Pons (tissue), 1 donor: ENCODE data around the gene LTF.
A peak's percentile ranks its signal among the peaks of the same experiment; 100 is the strongest.
"Not testable (repeated sequence)": the region's sequence is repeated elsewhere in the genome, so short reads cannot be mapped to it uniquely, and the experiment has no call there.

ENCODE experiments used
- DNase-seq: peaks from one replicate; pipeline ENCODE4 v3.0.0-alpha.2; 2016; ENCODE audit warnings: low spot score

LTF gene

DNA sequence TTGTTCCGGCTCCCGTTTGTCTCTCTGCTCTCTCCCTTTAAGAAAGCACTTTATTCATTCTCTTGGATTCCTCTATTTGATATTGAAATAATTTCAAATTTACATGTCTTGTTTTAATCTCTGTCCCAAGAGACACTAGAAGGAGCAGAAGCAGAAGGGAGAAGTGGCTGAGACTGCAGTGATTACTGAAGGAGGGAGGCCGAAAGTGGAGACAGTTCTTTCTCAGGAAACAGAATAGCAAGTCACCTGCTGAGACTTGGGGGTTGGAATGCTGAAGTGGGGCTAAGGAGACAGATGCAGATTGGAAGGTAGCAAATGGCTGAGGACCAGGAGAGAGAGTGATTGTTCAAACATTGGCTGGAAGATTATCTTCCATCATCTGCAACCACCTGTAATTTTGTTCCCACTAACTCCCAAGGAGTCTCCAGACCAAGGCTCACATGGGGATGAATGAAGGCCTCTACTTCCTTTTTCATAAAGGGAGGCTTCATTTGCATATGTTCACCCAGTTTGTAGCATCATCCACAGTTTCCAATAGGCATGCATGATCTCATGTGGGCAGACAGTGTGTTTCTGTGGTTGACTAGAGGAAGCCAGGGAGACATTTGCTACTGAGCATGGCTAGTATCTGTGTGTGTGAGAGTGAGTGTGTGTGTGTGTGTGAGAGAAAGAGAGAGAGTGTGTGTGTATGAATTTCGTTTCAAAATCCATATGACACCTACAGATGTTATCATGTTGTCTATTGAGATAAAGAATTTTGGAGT is 24.0 kb downstream of the LTF start:
- no peak for DNase-seq

DNA sequence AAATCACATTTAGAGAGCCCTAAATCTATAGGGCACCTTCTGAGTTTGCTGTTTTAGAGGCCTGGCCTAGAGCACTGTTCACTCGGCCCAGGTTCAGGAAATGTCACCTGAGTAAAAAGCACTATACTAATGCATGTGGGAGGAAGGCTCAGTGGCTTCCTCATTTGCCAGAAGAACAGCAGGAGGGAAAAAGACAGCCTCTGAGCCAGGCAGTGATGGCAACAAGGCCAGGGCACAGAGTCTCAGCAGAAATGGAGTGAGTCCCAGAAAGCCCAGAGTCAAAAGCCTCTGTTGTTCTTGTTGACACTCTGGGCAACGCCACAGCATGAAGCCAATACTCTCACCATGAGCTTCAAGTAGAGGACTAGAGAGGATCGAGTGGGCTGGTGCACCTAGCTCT is 25.9 kb downstream of the LTF start:
- peak; percentile 67 for DNase-seq

DNA sequence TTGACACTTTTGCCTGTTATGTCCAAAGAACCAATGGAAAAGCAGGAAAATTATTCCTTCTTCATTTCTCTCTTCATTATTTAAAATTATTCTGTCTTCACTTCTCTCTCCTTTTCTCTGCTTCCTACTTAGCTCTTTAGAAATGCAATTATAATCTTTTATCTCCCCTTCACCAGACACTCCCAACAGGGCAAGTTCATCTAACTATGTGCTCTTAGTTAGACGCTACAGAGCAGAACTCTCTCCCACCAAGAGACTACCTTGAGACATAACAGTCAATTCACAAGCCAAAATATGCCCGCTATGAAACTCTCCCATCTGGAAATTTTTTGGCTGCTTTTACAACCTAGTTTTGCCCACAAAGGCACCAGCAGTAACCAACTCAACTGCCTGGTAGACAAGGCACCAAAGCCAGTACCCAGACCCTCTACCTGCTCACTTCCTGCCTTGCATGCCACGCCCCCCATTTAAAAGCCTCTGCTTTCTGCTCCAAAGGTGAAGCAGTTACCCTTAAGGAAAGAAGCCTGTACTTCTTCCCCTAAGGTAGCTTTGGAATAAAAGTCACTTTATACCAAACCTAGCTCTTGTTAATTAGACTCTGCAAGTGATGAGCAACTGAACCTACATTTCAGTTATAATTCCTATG is 29.5 kb downstream of the LTF start:
- DNase-seq, result no peak

DNA sequence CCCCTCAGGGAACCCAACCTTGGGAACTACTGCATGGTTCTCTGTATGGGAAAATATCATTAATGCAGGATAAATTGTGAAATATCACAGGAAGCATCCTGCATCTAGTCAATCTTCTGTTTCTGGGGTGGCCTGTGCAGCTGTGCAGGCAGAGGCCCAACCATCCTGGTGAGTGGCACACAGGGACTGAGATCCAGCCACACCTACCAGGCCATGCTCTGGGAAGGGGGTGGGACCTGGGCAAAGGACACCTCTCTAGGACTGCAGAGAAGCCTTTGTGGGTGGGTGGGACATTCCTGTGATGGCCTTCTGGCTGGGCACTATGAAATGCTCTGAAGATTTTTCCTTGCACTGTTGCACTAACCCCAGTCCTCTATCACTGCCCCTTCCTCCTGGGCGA is 30.9 kb downstream of the LTF start:
- no peak for DNase-seq

DNA sequence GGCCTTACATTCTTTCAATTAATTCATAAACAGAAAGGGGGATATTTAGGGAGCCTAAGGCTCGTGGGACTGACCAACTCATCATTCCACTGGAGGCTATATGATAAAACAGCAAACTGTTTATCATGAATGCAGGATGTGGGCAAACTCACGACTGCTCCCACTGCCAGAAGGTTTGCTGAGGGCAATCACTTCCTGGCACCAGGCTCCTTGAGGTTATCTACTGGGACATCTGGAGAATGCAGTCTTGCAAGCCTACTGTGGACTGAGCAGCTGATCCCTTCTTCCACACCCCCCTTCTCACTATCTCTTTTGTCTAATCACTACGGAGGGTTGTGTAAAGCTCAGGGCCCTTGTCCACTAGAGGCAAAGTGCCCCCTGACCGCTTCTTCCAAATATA is 31.6 kb downstream of the LTF start:
- DNase-seq, result not testable (repeated sequence)

DNA sequence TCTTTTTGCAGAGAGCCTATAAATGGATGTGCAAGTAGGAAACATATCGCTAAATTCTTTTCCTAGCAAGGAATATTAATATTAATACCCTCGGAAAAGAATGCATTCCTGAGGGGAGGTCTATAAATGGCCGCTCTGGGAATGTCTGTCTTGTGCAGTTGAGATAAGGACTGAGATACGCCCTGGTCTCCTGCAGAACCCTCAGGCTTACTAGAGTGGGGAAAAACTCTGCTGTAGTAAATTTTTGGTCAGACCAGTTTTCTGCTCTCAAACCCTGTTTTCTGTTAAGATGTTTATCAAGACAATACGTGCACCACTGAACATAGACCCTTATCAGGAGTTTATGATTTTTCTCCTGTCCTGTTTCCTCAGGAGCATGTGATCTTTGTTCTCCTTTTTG is 32.8 kb downstream of the LTF start:
- DNase-seq, result not testable (repeated sequence)

DNA sequence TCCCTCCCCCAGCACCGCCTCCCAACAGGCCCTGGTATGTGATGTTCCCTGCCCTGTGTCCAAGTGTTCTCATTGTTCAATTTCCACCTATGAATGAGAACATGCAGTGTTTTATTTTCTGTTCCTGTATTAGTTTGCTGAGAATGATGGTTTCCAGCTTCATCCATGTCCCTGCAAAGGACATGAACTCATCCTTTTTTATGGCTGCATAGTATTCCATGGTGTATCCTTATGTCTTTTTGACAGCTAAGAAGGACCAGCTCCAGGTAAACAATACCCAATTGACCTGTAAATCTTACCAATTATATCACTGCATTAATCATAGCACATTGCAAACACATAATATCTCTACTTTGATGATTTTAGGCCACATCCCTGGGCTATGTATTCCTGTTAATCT is 33.8 kb downstream of the LTF start:
- DNase-seq, result not testable (repeated sequence)

DNA sequence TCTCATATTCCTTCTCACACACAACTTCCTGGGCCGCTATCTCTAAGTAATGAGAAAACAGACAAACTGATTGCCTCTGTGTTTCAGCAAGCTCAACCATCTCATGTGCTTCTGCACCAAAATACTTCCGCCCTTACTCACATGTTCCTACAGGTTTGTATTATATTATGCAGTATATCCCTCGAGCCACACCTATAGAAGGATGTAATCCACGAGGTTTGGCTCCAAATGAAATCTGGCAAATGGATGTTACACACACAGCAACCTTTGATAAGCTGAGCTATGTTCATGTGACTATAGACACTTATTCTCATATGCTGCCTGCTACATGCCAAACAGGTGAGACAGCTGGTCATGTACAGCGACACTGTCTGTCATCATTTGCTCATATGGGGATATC is 35.0 kb downstream of the LTF start:
- no peak for DNase-seq

DNA sequence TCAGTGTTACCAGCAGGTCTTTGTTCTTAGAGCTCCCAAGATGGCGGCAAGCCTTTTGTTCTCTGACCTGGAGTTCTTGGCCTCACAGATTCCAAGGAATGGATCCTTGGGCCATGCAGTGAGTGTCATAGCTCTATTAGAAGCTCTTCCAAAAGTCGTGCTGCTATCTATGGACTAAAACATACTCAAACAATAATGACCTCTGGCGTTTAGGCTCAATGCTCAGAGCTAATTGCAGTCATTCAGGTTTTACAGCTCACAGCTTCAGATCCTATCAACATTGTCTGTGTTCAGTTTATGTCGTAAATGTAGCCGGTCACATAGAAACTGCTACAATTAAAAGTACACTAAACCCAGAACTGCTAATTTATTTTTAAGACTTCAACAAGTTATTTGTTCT is 35.5 kb downstream of the LTF start:
- DNase-seq, result no peak

DNA sequence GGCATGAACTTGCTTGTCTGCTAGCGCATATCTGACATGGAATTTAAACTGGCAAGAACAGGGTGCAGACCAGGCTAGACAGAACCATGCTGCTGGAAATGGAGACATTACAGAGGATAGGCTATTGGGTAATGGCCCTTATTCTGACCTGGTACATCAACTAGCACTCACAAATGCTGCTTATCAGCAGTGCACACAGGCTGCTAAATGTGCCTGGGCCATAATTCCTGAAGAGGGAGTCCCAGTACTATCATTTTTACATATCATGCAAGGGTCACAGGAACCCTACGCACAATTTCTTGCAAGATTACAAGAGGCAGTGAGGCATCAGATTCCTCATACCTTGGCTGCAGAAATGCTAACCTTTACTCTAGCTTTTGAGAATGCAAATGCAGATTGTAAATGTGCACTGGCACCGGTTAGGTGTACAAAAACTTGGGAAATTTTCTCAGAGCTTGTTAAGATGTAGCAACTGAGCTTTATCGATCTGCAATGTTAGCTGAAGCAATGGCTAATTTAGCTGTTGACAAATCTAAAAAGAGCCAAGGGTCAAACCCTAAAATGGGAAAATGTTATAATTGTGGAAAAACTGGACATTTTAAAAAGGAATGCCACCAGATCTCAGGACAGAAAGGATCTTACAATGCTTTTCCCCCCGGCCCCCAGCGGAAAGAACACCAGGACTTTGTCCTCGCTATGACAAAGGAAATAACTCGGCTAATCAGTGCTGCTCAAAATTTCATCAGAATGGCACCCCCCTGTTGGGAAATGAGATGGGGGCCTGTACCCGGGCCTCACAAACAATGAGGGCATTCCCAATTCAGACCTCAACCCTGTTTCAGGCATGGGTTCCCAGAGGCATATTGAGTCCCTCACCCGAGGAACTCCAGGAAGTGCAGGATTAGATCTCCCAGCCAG is 36.5 kb downstream of the LTF start:
- peak; percentile 48 for DNase-seq

DNA sequence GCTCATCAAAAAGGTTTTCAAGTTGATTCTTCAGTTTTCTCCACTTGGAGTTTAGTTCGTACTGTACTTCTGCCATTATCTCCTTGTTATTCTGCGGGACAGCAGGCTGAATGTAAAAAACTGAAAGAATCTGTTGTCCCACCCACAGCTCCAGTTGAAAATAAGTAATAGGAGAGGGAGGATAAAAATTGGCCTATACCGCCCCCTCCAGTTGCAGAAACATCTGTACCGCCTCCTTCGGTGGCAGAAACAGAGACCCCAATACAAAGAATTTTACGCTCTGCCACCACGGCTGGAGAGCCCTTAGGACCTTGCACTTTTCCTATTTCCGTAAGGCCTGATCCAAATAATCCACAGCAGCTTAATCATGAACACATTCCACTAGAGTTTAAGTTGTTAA is 37.3 kb downstream of the LTF start:
- DNase-seq, result not testable (repeated sequence)

DNA sequence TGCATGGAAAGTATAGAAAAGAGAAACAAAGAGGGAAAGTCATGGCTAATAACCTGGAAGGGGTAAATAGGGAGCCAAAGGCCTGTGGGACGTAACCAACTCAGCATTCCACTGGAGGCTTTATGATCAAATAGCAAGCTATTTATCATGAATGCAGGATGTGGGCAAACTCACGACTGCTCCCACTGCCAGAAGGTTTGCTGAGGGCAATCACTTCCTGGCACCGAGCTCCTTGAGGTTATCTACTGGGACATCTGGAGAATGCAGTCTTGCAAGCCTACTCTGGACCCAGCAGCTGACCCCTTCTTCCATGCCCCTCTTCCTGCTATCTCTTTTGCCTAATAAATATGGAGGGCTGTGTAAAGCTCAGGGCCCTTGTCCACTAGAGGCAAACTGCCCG is 38.2 kb downstream of the LTF start:
- DNase-seq, result not testable (repeated sequence)

DNA sequence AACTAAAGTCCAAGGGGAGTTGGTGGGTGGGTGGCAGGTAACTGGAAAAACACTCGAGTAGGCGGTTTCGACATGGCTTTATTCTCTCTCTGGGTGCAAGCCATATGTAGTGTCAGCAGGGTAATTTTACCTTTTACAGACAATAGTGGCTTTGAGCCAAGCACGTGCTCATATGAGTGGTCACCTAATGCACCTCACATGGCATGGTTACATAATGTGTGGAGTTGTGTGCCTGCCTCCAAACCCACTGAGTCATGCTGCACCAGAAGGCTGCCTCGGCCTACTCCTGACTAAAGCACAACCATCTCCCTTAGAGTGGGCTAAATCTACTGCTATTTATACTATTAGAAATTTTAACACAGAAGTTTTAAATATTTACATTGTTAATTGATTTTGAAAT is 41.1 kb downstream of the LTF start:
- DNase-seq, result no peak

DNA sequence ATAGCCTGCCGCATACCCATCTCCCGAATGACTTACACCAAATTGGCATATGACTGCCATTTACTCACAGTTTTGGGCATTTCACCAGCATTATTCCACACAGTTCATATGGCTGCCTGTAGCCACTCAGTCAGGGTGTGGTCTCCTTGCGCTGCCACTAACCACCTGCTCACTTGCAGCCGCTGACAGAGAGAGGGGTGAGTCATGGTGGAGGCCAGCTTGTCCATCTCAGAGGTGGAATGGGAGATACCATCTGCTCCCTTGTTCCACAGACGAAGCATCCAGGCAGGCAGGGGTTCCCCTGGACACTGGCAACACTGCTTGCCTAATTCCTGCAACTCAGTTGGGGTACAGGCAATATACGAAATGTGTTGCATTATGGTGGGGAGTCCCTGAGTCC is 42.1 kb downstream of the LTF start:
- no peak for DNase-seq

DNA sequence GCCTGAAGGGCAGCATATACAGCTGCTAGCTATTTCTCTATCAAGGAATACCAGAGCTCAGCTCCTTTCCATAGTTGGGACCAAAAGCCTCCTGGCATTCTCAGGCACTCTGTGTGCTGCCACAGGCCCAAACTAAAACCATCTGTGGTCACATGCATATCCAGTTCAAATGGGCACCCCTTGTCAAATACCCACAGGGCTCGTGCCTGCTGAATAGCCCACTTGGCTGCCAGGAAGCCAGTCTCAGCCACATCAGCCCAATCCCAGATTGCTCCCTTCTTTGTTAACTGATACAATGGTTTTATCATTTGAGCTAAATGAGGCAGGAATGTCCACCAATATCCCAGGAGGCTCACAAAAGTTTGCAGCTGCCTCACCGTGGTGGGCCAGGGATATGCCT is 43.8 kb downstream of the LTF start:
- DNase-seq, result no peak

DNA sequence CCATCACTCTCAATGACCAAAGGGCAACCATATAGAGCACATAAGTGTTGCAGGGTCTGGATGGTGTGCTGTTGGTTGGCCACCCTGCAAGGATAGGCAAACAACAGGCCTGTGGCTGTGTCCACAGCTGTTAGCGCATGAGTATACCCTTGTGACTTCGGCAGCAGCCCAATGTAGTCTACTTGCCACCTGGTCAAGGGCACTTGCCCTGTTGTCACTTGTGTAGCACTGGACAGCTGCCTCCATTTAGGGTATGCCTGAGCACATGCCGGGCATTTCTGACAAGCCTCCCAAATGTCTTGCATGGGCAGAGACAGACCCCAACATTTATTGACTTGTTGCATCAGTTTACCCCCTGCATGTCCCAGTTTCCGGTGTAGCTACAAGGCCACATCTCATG is 44.9 kb downstream of the LTF start:
- DNase-seq, result no peak

DNA sequence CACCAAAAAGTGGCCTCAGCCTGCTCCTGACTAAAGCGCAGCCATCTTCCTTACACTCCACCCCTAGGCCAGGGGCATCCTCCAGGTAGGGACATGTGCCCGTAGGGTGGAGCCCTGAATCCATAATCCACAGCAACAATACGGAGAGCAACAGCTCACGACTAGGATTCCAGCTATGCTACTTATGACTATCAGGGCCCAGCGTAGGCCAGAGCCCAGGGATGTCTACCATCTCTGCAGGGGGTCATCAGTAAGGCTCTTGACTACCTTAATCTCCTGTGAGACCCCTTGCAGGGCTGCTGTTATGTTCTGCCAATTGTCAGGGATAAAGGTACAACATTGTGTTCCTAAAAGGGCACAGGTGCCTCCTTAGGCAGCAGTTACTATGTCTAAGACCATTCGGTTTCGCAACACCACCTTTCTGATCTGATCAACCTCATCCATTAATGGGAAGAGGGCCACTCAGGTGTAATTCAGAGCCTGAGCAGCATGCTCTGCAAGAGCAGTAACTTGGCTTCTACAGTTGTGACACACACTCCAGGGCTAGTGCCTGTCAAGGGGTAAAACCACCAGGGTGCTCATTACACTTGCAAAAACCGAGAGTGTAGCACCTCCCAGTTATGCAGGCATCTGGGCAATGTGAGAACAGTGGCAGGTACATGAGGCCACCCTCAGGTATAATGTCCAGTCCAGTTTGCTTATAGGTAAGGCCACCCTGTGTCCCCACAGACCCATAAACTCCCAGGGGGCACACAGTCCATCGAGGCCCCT is 46.7 kb downstream of the LTF start:
- no peak for DNase-seq

DNA sequence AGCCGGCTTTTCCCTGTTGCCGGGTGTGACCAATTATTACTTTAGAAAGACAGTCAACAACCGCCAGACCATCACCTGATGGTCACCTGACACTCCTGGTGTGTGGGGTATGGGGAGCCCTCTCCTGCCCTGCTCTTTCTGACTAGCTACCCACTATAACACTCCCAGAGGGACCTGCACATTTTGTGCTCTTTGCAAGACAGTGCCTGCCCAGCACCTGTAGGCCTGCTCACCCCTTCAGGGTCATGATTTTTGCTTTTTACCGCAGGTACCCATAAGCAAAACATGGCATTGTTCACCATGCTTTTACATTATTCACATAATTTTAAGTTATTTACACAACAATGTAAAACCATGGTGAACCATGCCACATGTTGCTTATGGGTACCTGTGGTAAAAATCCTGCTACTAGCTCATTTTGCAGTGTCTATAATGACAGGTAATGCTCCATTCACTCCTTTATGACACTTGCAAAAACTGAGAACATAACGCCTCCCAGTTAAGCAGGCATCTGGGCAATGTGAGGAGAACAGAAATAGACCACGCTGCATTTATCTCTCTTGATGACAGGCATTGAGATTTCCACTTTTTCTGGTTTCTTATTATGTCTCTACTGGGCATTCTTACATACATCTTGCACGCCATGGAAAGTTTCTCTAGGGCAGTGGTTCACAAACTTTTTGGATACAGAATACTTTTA is 47.7 kb downstream of the LTF start:
- DNase-seq, result no peak

DNA sequence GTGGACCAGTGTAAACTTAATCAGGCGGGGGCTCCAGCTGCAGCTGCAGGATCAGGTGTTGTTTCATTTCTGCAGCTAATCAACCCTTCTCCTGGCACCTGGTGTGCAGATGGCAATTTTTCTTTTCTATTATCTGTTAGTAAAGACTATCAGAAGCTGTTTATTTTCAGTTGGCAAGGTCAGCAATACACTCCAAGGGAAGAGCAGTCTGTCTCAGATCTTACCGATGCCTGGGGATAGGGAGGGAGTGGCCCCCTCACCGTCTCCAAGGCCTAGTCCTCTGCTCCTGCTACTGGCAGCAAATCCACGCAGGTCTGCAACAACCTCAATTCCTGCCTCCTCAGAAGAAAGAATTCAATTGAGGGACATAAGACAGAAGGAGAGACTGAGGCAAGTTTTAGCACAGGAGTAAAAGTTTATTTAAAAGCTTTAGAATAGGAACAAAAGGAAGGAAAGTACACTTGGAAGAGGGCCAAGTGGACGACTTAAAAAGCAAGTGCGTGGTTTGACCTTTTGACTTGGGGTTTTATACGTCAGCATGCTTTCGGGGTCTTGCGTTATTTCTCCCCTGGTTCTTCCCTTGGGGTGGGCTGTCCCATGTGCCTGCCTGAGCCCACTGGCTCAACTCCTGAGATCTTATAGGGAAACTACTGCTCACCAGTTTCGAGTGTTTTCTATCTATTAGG is 48.4 kb downstream of the LTF start:
- no peak for DNase-seq

DNA sequence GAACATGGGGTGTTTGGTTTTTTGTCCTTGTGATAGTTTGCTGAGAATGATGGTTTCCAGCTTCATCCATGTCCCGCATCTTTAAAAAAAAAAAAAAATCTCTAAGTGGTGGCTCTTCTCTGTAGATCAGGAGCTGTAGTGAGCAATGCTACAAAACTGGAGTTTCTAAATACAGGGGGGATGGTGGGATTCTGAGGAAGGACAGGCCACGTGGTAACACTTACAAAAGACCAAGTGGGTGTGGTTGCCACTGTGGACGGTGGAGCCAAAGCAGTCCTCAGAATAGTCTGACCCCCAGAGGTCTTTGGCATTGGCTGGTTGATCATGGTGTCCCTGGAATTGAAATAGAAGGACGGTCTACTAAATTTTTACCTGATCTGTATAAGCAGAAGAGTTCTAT is 50.0 kb downstream of the LTF start:
- DNase-seq, result no peak

DNA sequence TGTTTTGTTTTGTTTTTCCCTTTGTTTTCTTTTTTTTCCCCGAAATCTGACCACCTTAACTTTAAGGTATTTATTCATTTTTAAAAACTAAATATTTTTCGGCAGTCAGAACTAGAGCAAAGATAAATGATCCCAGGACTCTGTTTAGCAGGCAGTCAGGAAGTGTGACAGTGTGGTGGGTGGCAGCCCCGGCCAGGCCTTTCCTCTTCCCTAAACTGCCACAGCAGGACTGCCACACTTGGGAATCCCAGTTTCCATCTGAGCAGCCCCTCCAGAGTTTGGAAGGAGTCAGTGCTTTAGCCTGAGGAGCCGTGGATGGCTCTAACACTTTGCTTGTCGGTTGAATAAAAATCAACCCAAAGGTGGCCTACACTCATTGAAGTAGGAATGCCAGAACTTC is 50.8 kb downstream of the LTF start:
- no peak for DNase-seq
